ENCODE results near the gene XRN2.

XRN2 gene

DNA sequence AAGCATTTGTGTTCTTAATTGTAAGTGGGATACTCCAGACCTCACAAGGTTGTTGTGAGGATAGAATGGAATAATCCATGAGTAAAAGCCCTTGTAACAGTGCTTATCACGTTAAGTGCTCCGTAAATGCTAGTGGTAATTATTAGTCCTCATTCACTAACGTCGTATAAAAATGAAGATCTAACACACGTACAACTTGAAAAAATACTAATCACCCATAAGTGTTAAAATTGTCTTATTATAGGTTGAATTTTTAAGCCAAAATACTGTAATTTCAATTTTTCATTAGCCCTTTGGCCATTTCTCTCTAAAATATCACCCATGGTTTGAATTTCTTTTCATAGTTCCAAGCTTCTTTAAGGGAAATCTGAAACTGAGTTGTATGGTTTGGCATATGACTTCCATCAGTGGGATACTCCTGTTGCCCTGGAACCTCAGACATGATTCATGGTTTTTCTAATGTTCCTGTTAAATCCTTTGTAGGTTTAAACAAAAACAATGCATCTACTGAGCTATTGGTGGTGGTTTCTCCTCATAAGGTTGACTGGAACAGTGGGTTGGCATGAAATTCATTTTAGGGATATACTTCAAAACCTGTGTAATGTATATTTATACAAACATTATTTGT, 19.1 kb downstream of the XRN2 start:
- Mint-ChIP-seq H3K4me3 (no peak overlapping the region), H3K36me3 (ENCODE audit: low read depth) (peaks cover 19% of the 10 kb centered on the region), H3K9me3 (peaks cover 12% of the 10 kb centered on the region), H3K4me1 (ENCODE audit: low read depth) (peaks cover 37% of the 10 kb centered on the region), H3K27ac (no peak overlapping the region), H3K27me3 (ENCODE audit: low read depth) (no peaks in the 10 kb centered on the region)

DNA sequence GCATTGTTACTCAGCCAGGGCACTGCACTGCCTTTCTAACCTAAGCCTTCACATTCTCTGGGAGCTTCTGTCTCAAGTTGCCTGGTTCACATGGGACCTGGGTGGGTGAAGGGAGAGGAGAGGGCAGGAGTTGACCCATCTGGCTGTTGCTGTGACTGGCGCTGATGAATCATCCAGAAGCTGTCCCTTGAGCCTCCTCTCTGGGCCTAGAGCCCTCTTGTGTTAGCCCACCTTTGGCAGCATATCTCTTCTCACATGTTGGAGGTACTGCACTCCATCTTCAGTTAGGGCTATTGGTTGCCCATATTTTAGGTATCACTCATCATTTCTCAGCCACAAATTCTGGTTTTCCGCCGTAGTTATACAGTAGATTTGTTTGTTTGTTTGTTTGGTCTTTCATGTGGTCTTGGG, 19.8 kb downstream of the XRN2 start:
- H3K4me1 Mint-ChIP-seq (ENCODE audit: low read depth): peaks cover 35% of the 10 kb centered on the region
- peaks cover 12% of the 10 kb centered on the region for H3K9me3 Mint-ChIP-seq
- H3K27ac Mint-ChIP-seq: peak overlapping the region; percentile 3
- no peaks in the 10 kb centered on the region for H3K27me3 Mint-ChIP-seq (ENCODE audit: low read depth)
- H3K4me3 Mint-ChIP-seq: no peak overlapping the region
- H3K36me3 Mint-ChIP-seq (ENCODE audit: low read depth): peaks cover 18% of the 10 kb centered on the region

DNA sequence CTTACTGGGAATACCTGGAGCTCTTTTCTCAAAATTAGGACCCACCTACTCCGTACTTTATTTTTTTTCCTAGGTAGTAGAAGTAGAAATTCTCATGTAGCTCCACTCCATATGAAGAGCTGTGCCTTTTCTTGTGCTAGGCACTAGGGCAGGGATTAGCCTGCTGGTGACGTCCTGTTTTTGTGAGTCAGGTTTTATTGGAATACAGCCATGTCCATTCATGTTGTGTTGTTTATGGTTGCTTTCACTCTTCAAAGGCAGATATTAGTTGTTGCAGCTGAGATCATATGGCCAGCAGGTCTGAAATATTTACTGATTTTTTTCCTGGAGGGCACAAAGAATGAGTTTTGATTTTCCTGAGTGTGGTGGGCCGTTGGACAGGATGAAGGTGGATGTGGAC, 20.5 kb downstream of the XRN2 start:
- Mint-ChIP-seq H3K27ac (no peak overlapping the region), H3K36me3 (ENCODE audit: low read depth) (peaks cover 24% of the 10 kb centered on the region), H3K27me3 (ENCODE audit: low read depth) (no peaks in the 10 kb centered on the region), H3K4me1 (ENCODE audit: low read depth) (peaks cover 41% of the 10 kb centered on the region), H3K9me3 (peaks cover 11% of the 10 kb centered on the region), H3K4me3 (no peak overlapping the region)

DNA sequence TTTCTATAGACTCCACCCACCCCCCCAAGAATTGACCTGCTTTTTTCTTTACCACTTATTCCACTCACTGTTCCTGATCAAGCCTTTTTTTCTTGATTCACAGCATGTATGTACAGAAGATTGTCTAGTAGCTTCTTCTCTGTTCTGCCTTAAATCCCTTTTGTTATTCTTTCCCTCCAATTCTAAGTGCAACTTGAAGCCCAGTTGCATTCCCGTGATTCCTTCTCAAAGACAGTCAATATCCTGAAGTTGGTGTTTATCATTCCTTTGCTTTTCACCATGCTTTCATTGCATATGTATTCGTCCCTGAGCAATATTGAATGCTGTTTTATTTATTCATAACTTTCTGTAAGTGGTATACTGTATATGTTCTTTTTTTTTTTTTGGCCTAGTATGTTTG, 21.0 kb downstream of the XRN2 start:
- peaks cover 26% of the 10 kb centered on the region for H3K36me3 Mint-ChIP-seq (ENCODE audit: low read depth)
- no peak overlapping the region for H3K27ac Mint-ChIP-seq
- H3K4me1 Mint-ChIP-seq (ENCODE audit: low read depth): peaks cover 41% of the 10 kb centered on the region
- H3K27me3 Mint-ChIP-seq (ENCODE audit: low read depth): no peaks in the 10 kb centered on the region
- H3K4me3 Mint-ChIP-seq: no peak overlapping the region
- peaks cover 6% of the 10 kb centered on the region for H3K9me3 Mint-ChIP-seq

DNA sequence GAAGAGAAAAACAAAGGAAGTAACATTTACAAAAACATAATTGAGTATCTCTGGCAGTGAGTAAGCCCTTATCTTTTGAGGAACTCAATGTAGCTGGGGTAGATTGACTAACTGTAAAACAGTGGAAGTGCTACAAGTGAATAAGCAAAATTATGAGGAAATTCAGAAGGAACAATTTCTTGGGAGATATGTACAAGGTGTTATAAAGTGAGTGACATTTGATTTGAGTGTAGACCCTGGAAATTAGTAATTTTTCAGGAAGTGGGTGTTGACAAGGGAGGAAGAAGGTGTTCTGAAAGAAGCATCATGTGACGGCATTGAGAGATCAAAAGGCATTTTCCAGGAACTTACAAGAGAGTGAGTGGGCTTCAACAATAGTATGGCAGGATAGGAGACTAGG, 22.2 kb downstream of the XRN2 start:
- Mint-ChIP-seq H3K36me3 (ENCODE audit: low read depth) (peaks cover 27% of the 10 kb centered on the region), H3K27ac (peak overlapping the region; percentile 28), H3K9me3 (peaks cover 4% of the 10 kb centered on the region), H3K4me3 (peak overlapping the region; percentile 53), H3K27me3 (ENCODE audit: low read depth) (no peaks in the 10 kb centered on the region), H3K4me1 (ENCODE audit: low read depth) (peaks cover 41% of the 10 kb centered on the region)

DNA sequence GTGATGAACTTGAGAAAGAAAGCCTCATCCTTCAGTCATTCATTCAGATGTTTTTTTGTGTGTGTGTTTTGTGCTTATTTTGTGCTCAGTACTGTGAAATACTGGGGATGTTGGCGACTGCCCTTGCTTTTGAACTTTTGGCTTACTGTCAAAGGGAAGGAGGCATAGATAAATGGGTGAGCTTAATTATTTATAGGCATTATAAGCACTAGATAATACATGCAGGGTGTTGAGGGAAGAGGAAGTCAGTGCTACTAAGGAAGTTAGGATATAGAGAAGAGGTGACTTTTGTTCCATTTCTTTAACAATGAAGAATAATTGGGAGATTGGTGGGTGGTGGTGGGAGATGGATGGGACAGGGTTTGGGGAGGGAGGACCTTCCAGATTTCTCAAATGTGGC, 23.6 kb downstream of the XRN2 start:
- H3K36me3 Mint-ChIP-seq (ENCODE audit: low read depth): peaks cover 29% of the 10 kb centered on the region
- H3K9me3 Mint-ChIP-seq: no peaks in the 10 kb centered on the region
- peaks cover 41% of the 10 kb centered on the region for H3K4me1 Mint-ChIP-seq (ENCODE audit: low read depth)
- no peak overlapping the region for H3K27ac Mint-ChIP-seq
- H3K27me3 Mint-ChIP-seq (ENCODE audit: low read depth): no peaks in the 10 kb centered on the region
- no peak overlapping the region for H3K4me3 Mint-ChIP-seq

DNA sequence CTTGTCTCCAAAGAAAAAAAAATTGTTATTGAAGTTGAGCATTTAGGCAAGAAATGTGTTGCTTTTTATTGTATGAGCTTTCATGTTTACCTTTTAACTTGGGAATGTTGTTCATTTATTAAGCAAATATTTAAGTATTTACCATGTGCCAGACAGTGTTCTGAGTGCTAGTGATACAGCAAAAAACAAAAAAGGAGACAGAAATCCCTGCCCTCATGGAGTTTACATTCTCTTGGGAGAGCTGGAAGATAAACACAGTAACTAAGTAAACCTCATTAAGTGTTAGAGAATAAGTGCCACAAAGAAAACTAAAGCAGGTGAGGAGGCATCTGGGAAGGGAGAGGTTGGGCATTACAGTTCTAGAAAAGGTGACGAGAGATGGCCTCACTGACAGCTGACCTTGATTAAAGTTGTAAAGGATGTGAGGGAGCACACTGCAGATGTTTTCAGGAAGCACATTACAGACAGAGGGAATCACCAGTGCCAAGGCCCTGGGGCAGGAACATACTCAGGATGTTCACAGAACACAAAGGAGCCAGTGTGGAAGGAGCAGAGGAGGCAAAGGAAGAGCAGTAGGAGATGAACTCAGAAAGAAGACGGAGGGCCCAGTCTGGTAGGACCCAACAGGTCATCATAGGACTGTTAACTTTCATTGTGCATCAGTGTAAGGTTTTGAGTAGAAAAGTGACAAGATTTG, 33.5 kb downstream of the XRN2 start:
- no peaks in the 10 kb centered on the region for H3K27me3 Mint-ChIP-seq (ENCODE audit: low read depth)
- H3K4me3 Mint-ChIP-seq: no peak overlapping the region
- peaks cover 8% of the 10 kb centered on the region for H3K4me1 Mint-ChIP-seq (ENCODE audit: low read depth)
- no peak overlapping the region for H3K27ac Mint-ChIP-seq
- H3K36me3 Mint-ChIP-seq (ENCODE audit: low read depth): peaks cover 60% of the 10 kb centered on the region
- H3K9me3 Mint-ChIP-seq: no peaks in the 10 kb centered on the region

DNA sequence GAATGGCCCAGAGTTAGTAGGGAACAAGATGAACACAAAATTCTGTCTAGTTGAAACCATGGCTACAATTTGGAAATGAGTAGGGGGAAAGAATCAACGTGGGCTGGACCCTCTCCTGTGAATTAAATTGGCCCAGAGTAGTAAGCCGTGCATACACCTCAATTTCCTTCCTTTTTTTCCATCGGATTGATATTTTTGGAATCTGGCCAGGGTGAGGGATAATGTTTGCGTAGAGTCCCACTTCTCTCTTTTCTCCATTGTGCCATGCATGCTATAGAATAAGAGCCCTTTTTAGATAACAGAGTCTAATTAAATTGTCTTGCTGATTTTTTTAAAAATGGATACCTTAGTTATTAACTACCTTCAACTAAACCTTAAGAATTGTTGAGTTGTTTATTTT, 35.2 kb downstream of the XRN2 start:
- Mint-ChIP-seq H3K4me1 (ENCODE audit: low read depth) (peaks cover 4% of the 10 kb centered on the region), H3K36me3 (ENCODE audit: low read depth) (peaks cover 54% of the 10 kb centered on the region), H3K9me3 (no peaks in the 10 kb centered on the region), H3K4me3 (no peak overlapping the region), H3K27me3 (ENCODE audit: low read depth) (no peaks in the 10 kb centered on the region), H3K27ac (no peak overlapping the region)

DNA sequence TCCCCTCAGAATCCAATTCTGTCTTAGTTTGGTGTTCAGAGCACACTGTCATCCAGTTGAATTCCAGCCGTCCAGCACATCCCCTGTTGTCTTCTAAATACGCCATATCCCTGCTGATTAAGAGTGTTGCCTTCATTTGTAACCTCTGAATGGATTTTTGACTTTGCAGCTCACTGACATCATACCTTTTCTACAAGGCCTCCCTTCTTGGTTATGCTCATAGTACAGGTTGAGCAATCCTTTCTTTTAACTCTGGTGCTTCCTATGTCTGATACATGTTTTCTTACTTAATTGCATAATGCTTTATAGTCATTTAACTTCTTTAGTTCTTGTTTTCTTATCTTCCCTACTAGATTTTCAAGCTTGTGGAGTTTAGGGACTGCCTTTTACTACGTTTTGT, 36.4 kb downstream of the XRN2 start:
- no peak overlapping the region for H3K27ac Mint-ChIP-seq
- no peaks in the 10 kb centered on the region for H3K27me3 Mint-ChIP-seq (ENCODE audit: low read depth)
- H3K9me3 Mint-ChIP-seq: no peaks in the 10 kb centered on the region
- H3K4me1 Mint-ChIP-seq (ENCODE audit: low read depth): peaks cover 4% of the 10 kb centered on the region
- H3K4me3 Mint-ChIP-seq: no peak overlapping the region
- H3K36me3 Mint-ChIP-seq (ENCODE audit: low read depth): peaks cover 49% of the 10 kb centered on the region

DNA sequence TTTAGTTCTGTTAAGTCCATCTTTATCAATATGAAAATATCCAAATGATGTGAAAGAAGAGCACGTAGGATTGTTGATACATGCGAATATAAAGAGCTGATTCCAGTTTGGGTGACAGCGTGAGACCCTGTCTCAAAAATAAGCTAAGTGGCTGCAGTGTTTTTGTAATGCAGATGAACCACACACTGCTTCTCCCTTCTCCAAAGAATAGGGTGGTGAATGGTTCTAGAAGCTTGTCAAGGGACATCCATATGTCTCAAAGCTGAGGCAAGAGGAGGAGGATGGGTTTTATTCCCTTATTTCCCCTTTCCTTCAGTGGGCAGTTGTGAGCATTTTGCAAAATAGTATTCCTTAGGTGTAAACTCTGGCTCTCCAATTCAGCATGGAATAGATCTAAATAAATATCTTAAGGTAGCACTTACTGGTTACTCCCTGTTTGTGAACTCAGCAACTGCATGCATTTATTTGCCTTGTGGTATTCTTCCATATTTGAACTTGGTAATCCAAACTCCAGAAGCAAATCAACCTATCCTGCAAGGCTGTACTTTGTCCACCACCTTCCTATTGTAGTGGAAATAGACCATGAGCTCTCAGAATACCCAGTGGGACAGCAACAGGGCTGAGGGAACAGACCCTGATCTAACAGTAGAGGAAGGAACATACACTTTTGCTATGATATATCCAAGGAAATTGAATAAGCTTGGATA, 38.0 kb downstream of the XRN2 start:
- Mint-ChIP-seq H3K27ac (no peak overlapping the region), H3K36me3 (ENCODE audit: low read depth) (peaks cover 45% of the 10 kb centered on the region), H3K9me3 (no peaks in the 10 kb centered on the region), H3K4me3 (no peak overlapping the region), H3K4me1 (ENCODE audit: low read depth) (peaks cover 1% of the 10 kb centered on the region), H3K27me3 (ENCODE audit: low read depth) (no peaks in the 10 kb centered on the region)

DNA sequence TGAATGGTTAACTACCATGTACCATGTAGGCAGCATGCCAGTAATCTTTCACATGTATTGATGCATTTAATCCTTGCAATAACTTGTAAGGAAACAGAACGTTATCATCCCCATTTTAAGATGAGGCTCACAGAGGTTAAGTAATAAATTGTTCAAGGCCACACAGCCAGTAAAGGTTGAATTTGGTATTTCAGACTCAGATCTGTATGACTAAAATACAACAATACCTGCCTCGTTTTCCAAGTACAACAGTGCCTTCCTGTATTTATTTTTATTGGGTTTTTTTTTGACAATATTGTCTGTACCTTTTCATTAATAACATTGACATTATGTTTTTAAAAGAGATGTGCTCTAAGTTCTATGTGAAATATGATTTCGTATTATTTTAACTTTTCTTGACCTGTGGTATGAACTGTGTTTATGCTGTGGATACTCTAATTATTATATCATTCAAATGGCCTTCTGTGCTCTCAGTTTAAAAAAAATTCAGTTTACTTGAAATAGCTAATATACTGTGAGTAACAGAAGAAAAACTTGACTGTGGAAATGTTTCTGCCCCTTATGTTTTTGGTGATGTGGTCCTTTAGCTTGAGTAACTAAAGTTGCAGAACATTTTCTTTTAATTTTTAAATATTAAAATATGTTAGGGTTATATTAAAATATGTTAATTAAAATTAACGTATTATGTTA, 39.7 kb downstream of the XRN2 start:
- no peaks in the 10 kb centered on the region for H3K27me3 Mint-ChIP-seq (ENCODE audit: low read depth)
- H3K36me3 Mint-ChIP-seq (ENCODE audit: low read depth): peaks cover 35% of the 10 kb centered on the region
- H3K27ac Mint-ChIP-seq: no peak overlapping the region
- no peak overlapping the region for H3K4me3 Mint-ChIP-seq
- H3K4me1 Mint-ChIP-seq (ENCODE audit: low read depth): peaks cover 3% of the 10 kb centered on the region
- no peaks in the 10 kb centered on the region for H3K9me3 Mint-ChIP-seq

DNA sequence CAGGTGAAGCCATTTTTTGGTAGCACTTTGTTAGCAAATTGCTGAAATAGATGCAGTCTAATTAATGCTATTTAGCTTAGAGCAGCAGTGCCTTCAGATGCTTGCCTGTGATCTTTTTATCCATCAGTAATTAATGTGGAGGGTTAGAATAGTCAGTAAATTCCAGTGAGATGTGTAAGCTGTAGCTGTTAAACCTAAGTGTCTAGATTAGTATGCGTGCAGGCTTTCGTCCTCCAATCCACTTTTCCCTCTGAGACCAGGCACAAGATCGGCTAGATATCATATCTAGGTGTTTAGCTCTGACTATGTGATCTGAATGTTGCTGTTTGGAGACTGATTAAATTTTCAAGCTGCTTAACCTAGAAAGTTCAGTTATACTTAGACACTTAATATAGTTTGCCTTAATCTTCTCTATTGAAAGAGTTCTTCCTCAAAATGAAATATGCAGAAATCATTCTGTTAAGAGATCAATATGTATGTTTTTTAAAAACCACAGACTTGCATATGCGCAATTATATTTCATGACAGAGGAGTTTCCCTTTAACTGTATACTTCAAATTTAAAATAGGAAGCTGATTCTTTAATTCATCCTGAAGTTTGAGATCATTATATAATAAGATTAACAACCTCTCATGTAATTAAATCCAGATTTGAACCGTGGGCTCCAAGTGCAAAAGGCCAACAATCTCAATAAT, 41.2 kb downstream of the XRN2 start:
- no peak overlapping the region for H3K27ac Mint-ChIP-seq
- H3K4me3 Mint-ChIP-seq: no peak overlapping the region
- H3K4me1 Mint-ChIP-seq (ENCODE audit: low read depth): peaks cover 2% of the 10 kb centered on the region
- no peaks in the 10 kb centered on the region for H3K9me3 Mint-ChIP-seq
- H3K36me3 Mint-ChIP-seq (ENCODE audit: low read depth): peaks cover 40% of the 10 kb centered on the region
- no peaks in the 10 kb centered on the region for H3K27me3 Mint-ChIP-seq (ENCODE audit: low read depth)

DNA sequence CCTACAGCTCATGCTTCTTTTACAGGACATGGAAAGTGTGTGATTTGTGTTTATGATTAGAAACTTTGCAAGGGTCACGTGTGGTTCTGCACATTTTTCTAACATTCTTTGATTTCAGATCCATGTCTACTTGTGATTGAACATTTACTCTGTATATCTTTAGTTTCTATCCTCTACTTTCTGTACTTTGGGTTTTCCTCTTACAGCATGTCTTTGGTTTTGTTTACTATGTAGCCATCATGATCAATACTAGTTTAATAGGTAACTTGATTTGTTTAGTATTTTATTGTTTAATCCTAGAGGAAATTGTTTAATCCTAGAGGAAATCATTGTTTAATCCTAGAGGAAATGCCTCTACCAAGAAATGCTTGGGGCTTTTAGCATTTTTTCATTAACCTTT, 41.8 kb downstream of the XRN2 start:
- peaks cover 2% of the 10 kb centered on the region for H3K4me1 Mint-ChIP-seq (ENCODE audit: low read depth)
- no peak overlapping the region for H3K27ac Mint-ChIP-seq
- H3K27me3 Mint-ChIP-seq (ENCODE audit: low read depth): no peaks in the 10 kb centered on the region
- H3K36me3 Mint-ChIP-seq (ENCODE audit: low read depth): peaks cover 37% of the 10 kb centered on the region
- H3K9me3 Mint-ChIP-seq: no peaks in the 10 kb centered on the region
- H3K4me3 Mint-ChIP-seq: no peak overlapping the region

DNA sequence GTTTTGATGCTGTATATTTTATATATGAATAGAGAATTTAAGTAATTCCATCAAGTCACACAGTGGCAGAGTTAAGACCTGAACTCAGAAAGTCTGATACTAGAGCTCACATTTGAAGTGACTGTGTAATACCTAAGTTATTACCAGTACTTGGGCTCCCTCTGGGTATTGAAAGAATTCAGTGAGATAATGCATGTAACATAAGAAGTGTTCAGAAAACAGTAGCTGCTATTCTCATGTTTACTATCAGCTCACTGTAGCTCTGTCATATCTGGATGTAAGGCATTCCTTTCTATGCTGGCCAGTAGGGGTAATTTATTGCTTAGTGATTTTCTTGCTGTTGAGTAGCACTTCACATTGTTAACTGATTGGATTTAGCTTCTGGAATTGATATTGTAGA, 49.6 kb downstream of the XRN2 start:
- H3K27me3 Mint-ChIP-seq (ENCODE audit: low read depth): no peaks in the 10 kb centered on the region
- H3K9me3 Mint-ChIP-seq: no peaks in the 10 kb centered on the region
- peaks cover 23% of the 10 kb centered on the region for H3K36me3 Mint-ChIP-seq (ENCODE audit: low read depth)

More for the DNA sequence above, 49.6 kb downstream of the XRN2 start:
- no peaks in the 10 kb centered on the region for H3K4me1 Mint-ChIP-seq (ENCODE audit: low read depth)
- no peak overlapping the region for H3K27ac Mint-ChIP-seq
- H3K4me3 Mint-ChIP-seq: no peak overlapping the region
